Measurements from ENCODE around the gene SLC37A1.

SLC37A1 gene

DNA sequence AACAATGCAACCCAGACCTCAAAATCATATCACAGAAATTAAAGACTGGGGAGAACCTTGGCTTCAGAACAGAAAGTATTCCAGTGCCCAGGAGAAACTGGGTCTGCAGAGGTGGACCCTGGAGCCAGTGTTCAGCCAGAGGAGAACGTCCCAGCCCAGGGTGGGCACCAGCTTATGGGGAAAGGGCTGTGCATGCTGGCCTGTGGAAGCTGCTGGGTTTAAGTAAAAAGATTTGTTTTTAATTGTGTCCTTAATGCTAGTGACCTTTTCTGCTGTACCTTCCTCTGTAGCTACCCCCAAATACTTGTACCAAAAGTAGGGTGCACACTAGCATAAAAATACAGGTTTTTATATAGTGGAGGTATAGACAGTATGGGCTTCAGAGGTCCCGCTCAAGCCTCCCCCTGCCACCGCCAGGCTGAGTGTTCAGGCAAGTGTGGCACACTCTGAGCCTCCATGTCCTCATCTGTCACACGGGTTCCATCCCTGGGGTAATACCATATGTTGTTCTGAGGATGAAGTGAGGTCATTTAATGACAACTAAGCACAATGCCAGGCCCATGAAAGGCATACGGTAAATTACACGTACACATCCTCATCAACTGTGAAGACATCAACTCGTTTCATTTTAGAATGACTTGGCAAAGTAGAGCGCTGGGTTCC lies 47.0 kb downstream of the SLC37A1 start:
- H3K27ac ChIP-seq (replicated peaks): no peak overlapping the region
- TF ChIP-seq, protein P1, sequence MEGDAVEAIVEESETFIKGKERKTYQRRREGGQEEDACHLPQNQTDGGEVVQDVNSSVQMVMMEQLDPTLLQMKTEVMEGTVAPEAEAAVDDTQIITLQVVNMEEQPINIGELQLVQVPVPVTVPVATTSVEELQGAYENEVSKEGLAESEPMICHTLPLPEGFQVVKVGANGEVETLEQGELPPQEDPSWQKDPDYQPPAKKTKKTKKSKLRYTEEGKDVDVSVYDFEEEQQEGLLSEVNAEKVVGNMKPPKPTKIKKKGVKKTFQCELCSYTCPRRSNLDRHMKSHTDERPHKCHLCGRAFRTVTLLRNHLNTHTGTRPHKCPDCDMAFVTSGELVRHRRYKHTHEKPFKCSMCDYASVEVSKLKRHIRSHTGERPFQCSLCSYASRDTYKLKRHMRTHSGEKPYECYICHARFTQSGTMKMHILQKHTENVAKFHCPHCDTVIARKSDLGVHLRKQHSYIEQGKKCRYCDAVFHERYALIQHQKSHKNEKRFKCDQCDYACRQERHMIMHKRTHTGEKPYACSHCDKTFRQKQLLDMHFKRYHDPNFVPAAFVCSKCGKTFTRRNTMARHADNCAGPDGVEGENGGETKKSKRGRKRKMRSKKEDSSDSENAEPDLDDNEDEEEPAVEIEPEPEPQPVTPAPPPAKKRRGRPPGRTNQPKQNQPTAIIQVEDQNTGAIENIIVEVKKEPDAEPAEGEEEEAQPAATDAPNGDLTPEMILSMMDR (IDR thresholded peaks at IDR 0.05; ENCODE audit: insufficient read depth, low read length): no peak
- no peak for TF ChIP-seq GABPA (IDR thresholded peaks at IDR 0.05; ENCODE audit: low read depth)
- no peak for TF ChIP-seq POLR2AphosphoS5 (IDR thresholded peaks at IDR 0.05; ENCODE audit: low read depth)
- TF ChIP-seq, protein P2, sequence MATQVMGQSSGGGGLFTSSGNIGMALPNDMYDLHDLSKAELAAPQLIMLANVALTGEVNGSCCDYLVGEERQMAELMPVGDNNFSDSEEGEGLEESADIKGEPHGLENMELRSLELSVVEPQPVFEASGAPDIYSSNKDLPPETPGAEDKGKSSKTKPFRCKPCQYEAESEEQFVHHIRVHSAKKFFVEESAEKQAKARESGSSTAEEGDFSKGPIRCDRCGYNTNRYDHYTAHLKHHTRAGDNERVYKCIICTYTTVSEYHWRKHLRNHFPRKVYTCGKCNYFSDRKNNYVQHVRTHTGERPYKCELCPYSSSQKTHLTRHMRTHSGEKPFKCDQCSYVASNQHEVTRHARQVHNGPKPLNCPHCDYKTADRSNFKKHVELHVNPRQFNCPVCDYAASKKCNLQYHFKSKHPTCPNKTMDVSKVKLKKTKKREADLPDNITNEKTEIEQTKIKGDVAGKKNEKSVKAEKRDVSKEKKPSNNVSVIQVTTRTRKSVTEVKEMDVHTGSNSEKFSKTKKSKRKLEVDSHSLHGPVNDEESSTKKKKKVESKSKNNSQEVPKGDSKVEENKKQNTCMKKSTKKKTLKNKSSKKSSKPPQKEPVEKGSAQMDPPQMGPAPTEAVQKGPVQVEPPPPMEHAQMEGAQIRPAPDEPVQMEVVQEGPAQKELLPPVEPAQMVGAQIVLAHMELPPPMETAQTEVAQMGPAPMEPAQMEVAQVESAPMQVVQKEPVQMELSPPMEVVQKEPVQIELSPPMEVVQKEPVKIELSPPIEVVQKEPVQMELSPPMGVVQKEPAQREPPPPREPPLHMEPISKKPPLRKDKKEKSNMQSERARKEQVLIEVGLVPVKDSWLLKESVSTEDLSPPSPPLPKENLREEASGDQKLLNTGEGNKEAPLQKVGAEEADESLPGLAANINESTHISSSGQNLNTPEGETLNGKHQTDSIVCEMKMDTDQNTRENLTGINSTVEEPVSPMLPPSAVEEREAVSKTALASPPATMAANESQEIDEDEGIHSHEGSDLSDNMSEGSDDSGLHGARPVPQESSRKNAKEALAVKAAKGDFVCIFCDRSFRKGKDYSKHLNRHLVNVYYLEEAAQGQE (IDR thresholded peaks at IDR 0.05; ENCODE audit: insufficient replicate concordance, low read depth): no peak
- TF ChIP-seq SPI1 (IDR thresholded peaks at IDR 0.05; ENCODE audit: borderline replicate concordance, low read depth): no peak
- H3K4me3 ChIP-seq (replicated peaks; ENCODE audit: insufficient read depth, low read length): no peak overlapping the region
- no peaks in the 10 kb centered on the region for H3K27me3 ChIP-seq (ENCODE audit: insufficient read depth, poor library complexity, severe bottlenecking)
- no peak for DNase-seq (ENCODE audit: low read depth in 1 of 2, low spot score in 1 of 2)

DNA sequence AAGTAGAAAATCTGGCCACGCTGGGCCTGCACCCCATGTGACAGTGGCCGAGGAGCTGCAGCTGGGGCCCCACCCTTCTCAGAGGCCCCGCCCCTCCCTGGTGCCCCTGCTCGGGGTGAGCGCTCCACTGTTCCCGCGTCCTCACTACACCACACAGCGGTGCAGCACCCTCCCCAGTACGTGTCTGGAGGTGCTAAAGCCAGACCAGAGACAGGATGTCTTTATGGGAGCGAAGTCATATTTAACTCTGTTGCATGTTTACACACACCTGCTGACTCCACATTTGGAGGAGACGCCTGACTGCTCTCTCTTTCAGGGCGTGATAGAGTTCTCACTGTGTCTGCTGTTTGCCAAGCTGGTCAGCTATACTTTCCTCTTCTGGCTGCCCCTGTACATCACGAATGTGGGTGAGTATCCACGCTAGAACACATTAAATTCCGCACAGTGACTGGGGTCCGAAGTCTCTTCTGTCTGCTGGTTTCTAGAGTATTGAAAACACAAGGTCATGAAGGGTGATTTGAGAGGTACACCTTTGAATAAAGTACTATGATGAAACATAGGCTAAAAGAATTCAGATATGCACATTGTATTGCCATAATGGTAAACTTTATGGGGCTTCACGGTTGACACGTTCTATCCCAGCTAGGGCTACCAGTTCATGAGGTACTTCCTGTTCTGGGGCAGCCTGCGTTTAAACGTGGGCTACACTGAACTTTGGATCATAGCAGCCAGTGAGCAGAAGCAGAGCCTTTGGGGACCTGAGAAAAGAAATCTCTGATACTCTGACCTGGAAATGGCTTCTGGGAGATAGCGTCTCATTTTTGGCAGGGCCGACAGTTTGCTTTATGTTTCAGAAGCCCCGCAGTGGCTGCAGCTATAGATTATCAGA lies 48.4 kb downstream of the SLC37A1 start:
- Histone ChIP-seq H3K4me3 (replicated peaks; ENCODE audit: insufficient read depth, low read length) (no peak overlapping the region), H3K27me3 (ENCODE audit: insufficient read depth, poor library complexity, severe bottlenecking) (no peaks in the 10 kb centered on the region), H3K27ac (replicated peaks) (no peak overlapping the region)
- TF ChIP-seq, protein P2 (IDR thresholded peaks at IDR 0.05; ENCODE audit: insufficient replicate concordance, low read depth): no peak
- no peak for TF ChIP-seq POLR2AphosphoS5 (IDR thresholded peaks at IDR 0.05; ENCODE audit: low read depth)
- TF ChIP-seq GABPA (IDR thresholded peaks at IDR 0.05; ENCODE audit: low read depth): no peak
- TF ChIP-seq, protein P1 (IDR thresholded peaks at IDR 0.05; ENCODE audit: insufficient read depth, low read length): no peak
- TF ChIP-seq SPI1 (IDR thresholded peaks at IDR 0.05; ENCODE audit: borderline replicate concordance, low read depth): no peak
- no peak for DNase-seq (ENCODE audit: low read depth in 1 of 2, low spot score in 1 of 2)

DNA sequence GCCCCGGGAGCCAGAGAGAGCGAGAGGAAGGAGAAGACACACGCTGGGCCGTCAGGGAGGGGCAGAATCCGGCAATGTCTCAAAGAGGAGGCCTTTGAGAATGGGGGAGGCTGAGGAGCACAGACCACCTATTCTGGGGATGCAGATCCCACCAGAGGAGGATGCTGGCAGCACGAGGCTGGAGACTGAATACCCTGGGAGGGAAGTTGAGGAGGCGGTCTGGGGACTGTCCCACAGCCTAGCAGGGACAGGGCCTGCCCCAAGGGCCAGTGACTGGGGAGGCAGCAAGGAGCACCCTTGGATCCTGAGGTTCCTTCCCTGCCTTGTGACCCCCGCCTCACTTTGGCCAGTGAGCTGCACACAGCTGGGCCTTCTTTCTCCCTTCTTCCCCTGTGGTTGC lies 49.2 kb downstream of the SLC37A1 start:
- Histone ChIP-seq H3K27ac (replicated peaks) (no peak overlapping the region), H3K27me3 (ENCODE audit: insufficient read depth, poor library complexity, severe bottlenecking) (no peaks in the 10 kb centered on the region), H3K4me3 (replicated peaks; ENCODE audit: insufficient read depth, low read length) (no peak overlapping the region)
- no peak for DNase-seq (ENCODE audit: low read depth in 1 of 2, low spot score in 1 of 2)
- TF ChIP-seq POLR2AphosphoS5 (IDR thresholded peaks at IDR 0.05; ENCODE audit: low read depth) (no peak), GABPA (IDR thresholded peaks at IDR 0.05; ENCODE audit: low read depth) (no peak), SPI1 (IDR thresholded peaks at IDR 0.05; ENCODE audit: borderline replicate concordance, low read depth) (no peak)
- TF ChIP-seq, protein P2 (IDR thresholded peaks at IDR 0.05; ENCODE audit: insufficient replicate concordance, low read depth): no peak
- TF ChIP-seq, protein P1 (IDR thresholded peaks at IDR 0.05; ENCODE audit: insufficient read depth, low read length): no peak
